ENCODE results near the gene GAREM1.
"Not testable (repeated sequence)": the region's sequence is repeated elsewhere in the genome, so short reads cannot be mapped to it uniquely, and the experiment has no call there.

The GAREM1 gene

GRCh38 chr18:32470714-32471633, at the start of gene GAREM1:
TSS of gene GAREM1 (minus strand) at chr18:32470882. CDS start at chr18:32470428, 454 bp downstream.
- peak; percentile 54 to 61 for DNase-seq (ENCODE audit: extremely low read depth in 1 of 2, low read depth in 1 of 2)

- no peak for DNase-seq (ENCODE audit: extremely low read depth in 1 of 2, low read depth in 1 of 2)
Observed at GRCh38 chr18:32511147-32511546, 40.5 kb upstream of the GAREM1 start.

- no peak for DNase-seq (ENCODE audit: extremely low read depth in 1 of 2, low read depth in 1 of 2)
Observed at GRCh38 chr18:32509111-32509510, 38.4 kb upstream of the GAREM1 start.

GRCh38 chr18:32507093-32507492, 36.4 kb upstream of the GAREM1 start:
- DNase-seq (ENCODE audit: extremely low read depth in 1 of 2, low read depth in 1 of 2), result no peak

- no peak for DNase-seq (ENCODE audit: extremely low read depth in 1 of 2, low read depth in 1 of 2)
Observed at GRCh38 chr18:32502014-32502413, 31.3 kb upstream of the GAREM1 start.

- not testable (repeated sequence) for DNase-seq (ENCODE audit: extremely low read depth in 1 of 2, low read depth in 1 of 2)
Observed at GRCh38 chr18:32501242-32501641, 30.6 kb upstream of the GAREM1 start.

GRCh38 chr18:32483002-32483401, 12.3 kb upstream of the GAREM1 start:
- no peak for DNase-seq (ENCODE audit: extremely low read depth in 1 of 2, low read depth in 1 of 2)

- no peak for DNase-seq (ENCODE audit: extremely low read depth in 1 of 2, low read depth in 1 of 2)
Observed at GRCh38 chr18:32482117-32482516, 11.4 kb upstream of the GAREM1 start.

- DNase-seq (ENCODE audit: extremely low read depth in 1 of 2, low read depth in 1 of 2), result no peak
Observed at GRCh38 chr18:32480581-32480980, 9.9 kb upstream of the GAREM1 start.

- no peak for DNase-seq (ENCODE audit: extremely low read depth in 1 of 2, low read depth in 1 of 2)
Observed at GRCh38 chr18:32478807-32479206, 8.1 kb upstream of the GAREM1 start.

GRCh38 chr18:32478317-32478716, 7.6 kb upstream of the GAREM1 start:
- DNase-seq (ENCODE audit: extremely low read depth in 1 of 2, low read depth in 1 of 2), result no peak

- no peak for DNase-seq (ENCODE audit: extremely low read depth in 1 of 2, low read depth in 1 of 2)
Observed at GRCh38 chr18:32476106-32476505, 5.4 kb upstream of the GAREM1 start.

- DNase-seq (ENCODE audit: extremely low read depth in 1 of 2, low read depth in 1 of 2), result not testable (repeated sequence)
Observed at GRCh38 chr18:32475069-32475468, 4.4 kb upstream of the GAREM1 start.

GRCh38 chr18:32473325-32473724, 2.6 kb upstream of the GAREM1 start:
- DNase-seq (ENCODE audit: extremely low read depth in 1 of 2, low read depth in 1 of 2), result no peak

- no peak for DNase-seq (ENCODE audit: extremely low read depth in 1 of 2, low read depth in 1 of 2)
Observed at GRCh38 chr18:32472841-32473240, 2.2 kb upstream of the GAREM1 start.

GRCh38 chr18:32470460-32470713, 295 bp downstream of the GAREM1 start:
- no peak for DNase-seq (ENCODE audit: extremely low read depth in 1 of 2, low read depth in 1 of 2)

GRCh38 chr18:32469691-32470459, 807 bp downstream of the GAREM1 start:
- DNase-seq (ENCODE audit: extremely low read depth in 1 of 2, low read depth in 1 of 2), result no peak

GRCh38 chr18:32469190-32469651, 1.5 kb downstream of the GAREM1 start:
- no peak for DNase-seq (ENCODE audit: extremely low read depth in 1 of 2, low read depth in 1 of 2)

- DNase-seq (ENCODE audit: extremely low read depth in 1 of 2, low read depth in 1 of 2), result no peak
Observed at GRCh38 chr18:32468147-32468845, 2.4 kb downstream of the GAREM1 start.

GRCh38 chr18:32461709-32462272, 8.9 kb downstream of the GAREM1 start:
- DNase-seq (ENCODE audit: extremely low read depth in 1 of 2, low read depth in 1 of 2), result no peak

- DNase-seq (ENCODE audit: extremely low read depth in 1 of 2, low read depth in 1 of 2), result no peak
Observed at GRCh38 chr18:32460171-32460731, 10.4 kb downstream of the GAREM1 start.
